RPMI8226 (cell line): ENCODE measurements around the gene ZNF592.

ENCODE experiments used
- DNase-seq: peaks from one replicate; pipeline ENCODE4 v3.0.0-alpha.2; 2015

The ZNF592 gene

DNA sequence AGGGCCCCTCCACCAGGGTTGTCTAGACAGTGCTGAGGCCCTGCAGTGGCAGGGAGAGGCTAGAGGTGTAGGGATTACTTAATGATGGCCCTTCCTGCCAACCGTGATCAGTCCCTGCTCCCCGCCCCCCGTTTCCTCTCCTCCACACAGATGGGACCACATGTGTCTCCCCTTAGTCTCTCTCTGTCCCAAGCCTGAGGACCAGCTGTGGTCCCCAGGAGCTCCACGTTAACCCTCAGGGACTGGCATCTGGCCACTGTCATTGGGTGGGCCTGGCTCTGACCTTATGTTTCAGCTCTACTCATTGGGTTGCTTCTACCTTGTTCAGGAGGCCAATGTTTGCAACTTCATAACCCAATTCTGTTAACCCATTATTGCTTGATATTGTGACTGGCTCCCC lies 62.8 kb downstream of the ZNF592 start:
- DNase-seq, result no peak

DNA sequence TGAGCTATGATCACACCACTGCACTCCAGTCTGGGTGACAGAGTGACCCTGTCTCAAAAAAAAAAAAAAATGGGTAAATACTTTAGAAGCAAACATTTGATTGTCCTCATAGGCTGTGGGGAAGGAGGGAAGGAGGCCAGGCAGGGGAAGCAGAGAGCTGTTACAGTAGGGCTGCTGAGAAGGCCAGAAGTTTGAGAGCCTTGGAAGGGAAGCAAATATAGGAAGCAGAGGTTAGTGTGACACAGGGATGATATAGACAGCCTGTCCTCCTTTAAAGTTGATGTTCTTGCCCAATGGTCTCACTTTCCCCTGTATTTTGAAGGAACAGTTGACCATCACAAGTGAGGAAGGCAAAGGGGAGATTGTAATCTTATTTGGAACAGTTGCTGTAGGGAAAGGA lies 63.4 kb downstream of the ZNF592 start:
- DNase-seq, result no peak

DNA sequence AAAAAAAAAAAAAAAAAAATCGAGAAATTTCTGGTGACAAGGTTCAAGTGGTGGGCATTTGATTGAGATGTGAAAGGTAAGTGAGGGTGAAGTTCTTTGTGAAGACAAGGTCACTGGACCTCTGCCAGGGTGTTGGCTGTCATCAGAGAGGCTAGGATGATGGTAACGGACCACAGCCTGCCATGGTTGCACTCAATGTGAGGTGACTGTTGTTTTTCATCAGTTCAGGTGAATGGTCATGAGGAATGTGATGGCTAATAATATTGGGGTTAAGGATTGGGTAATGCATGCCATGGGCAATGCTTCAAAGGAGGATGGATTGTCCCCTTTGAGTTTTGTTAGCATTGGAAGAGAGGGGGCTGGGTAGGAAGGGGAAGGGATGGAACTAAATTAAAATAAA lies 64.5 kb downstream of the ZNF592 start:
- DNase-seq, result no peak

DNA sequence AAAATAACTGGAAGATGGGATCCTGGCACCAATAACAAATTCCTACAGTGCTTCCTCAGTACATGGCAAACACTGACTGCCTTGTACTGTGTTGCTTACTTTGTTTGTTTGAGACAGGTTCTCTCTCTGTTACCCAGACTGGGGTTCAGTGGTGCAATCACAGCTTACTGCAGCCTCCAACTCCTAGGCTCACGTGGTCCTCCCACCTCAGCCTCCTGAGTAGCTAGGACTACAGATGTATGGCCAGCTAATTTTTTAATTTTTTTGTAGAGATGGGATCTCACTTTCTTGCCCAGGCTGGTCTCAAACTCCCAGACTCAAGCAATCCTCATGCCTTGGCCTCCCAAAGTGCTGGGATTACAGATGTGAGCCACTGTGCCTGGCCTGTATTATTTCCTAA lies 65.0 kb downstream of the ZNF592 start:
- DNase-seq, result no peak

DNA sequence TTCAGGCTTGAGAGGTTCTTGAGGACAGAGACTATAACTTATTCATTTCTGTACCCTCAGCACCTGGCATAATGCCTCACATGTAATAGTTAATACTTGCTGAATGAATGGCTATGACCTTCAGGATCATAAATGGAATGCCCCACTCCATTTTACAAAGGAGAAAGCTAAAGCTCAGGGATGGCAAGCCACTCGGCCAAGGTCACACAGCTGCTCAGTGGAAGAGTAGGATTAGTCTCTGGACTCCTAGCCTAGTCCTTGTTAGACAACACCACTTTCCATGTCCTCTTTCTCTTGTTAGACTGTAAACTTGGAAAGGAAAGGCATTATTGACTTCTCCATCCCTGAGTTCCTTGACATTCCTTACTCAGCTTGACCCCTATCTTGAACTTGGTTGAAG lies 65.5 kb downstream of the ZNF592 start:
- no peak for DNase-seq

DNA sequence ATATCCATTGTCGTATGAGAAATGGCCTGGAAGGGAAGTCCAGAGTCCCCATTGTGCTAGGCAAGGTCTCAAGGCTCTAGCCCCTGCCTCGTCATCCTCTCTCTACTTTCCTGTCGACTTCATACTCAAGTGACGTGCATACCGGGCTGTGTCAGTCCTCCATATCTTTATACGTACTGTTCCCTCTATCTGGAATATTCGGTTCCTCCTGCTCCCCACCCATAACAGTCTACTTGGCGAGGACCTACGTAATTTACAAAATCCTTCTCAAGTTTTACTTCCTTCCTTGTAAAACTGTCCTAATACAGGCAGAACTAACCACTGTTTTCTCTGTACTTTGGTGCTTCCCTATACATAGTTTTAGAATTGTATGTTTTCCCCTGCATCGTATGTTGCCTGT lies 66.5 kb downstream of the ZNF592 start:
- no peak for DNase-seq

DNA sequence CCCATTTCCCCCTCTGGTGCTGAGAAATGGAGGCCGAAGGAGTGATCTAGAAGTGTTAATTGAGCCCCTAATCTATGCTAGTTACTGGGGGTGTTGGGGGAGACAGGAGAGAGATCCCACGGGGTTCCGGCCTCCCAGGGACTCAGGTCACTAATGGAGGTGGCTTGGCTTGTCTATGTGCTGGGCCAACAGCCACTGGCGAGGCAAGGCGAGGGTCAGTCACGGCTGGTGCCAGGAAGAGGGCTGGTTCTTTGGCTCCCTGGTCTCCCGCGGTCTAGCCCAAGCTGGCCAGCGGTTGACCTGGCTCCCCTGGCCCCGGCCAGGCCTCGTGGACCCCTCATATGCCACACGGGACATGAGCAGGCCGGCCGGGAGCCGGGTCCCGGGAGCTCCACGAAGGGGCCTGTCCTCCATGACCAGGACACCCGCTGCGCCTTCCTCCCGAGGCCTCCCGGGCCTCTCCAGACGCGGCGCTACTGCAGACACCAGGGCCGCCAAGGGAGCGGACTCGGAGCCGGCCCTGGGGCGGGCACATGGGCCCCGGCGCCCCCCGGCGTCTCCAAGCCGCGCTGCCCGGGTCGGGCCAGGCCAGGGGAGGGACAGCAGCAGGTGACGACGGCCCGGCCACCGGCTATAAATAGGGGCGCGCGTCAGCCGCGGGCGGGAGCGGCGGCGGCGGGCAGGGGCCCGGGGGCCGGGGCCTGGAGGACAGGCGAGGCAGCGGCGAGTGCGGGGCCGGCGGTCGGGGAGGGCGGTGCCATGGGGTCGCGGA lies 68.5 kb downstream of the ZNF592 start, which contains the start of gene ALPK3:
Gene ALPK3 (plus strand): TSS at position 663 of the 772 bp plus-strand sequence. CDS start 97 bp downstream, at position 760.
- no peak for DNase-seq

DNA sequence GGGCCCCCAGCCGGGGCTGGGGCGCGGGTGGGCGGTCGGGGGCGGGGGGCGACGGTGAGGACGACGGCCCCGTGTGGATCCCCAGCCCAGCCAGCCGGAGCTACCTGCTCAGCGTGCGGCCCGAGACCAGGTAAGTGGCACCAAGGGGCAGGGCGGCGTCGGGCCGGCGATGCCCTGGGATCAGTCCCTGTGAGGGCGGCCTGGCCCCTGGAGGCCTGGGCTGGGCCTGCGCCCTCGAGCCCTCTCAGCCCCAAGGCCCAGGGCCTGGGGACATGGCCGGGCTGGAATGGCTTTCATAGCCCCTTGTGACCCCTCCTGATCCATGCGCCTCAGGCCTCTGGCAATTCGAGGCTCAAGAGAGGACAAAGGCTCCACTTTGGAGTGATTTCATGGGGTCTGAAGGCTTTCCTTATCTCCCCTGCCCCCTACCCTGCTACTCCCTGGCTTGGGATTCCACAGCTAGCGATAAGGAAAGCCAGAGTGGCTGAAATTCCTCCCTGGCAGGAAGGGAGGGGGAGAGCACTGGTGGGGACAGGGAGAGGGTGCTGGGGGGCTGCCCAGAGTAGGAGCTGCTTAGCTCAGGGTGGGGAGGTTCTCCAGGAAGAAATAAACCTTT lies 69.2 kb downstream of the ZNF592 start:
- no peak for DNase-seq

DNA sequence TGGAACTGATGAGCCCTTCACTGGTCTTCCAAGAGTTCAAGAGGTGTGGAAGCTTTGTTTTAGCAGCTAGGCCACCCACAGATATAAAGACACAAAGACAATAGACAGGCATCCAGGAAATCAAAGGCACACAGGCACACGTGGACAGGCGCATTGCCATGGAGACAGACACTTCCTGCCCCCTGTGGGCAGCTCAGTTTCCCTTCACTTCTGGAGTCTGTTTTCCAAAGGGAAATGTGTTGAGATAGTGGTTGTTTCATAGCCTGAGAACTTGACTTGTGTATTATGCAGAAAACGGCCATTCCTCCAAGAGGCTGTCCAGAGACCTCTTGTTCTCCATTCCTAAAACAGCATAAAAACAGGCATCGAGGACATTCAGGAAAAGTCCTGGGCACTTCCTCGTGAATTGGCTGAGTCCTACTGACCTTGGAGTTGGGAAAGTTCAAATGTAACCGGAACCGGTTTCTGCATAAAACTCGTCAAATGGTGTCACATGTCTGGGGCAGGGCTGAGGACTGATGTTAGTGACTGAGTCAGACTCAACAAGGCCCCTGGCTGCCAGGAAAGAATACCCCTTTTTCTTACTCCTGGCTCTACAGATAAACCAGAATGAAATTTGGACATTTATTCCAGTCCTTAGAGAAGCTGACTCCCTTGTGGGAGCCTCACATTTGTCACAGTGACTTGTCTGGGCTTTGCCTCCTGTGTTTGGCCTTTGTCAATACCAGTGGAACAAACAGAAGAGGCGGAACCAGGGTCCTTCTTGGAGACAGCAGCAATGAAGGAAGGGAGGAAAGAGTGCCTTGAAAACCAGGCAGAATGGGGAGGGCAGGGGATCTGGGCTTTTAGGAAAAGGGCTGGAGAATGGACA lies 70.1 kb downstream of the ZNF592 start:
- no peak for DNase-seq

DNA sequence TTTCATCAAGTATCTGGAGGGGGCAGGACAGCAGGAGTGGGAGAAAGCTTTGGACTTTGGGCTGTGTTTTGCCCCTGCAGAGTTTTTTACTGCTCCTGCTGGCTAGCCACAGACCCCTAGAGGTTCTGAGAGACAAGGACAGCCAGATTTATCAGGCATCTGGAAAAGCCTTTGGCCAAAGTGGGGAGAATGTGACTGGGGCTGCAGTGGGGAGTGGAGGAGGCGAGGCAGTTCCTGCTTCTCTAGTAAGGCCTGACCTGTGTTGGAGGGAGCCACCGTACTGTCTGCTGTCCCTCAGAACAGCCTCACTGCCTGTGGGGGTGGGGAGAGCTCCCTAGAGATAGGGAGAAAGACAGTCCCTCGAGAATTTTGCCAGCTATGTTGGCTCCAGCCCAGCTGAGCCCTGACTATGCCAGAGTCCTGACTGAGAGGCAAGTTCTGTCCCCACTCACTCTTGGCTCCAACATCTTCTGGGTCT lies 70.9 kb downstream of the ZNF592 start:
- DNase-seq, result no peak

DNA sequence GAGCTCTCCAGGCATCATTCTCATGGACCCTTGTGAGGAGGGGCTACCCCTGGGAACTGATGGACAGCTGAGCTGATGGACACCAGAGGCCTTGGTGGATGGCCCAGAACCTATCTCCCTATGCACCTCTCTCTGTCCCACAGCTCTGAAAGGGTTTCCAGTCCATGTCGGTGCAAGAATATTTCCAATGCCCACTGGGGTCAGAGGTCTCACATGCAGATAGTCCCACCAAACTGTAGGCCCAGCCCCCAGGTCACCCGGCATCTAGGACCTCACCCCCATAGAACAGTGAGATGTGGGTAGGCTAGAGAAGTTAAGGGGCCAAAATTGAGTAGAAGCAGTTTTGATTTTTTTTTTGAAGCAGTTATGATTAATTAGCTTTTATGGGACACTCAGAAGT lies 71.4 kb downstream of the ZNF592 start:
- DNase-seq, result no peak

DNA sequence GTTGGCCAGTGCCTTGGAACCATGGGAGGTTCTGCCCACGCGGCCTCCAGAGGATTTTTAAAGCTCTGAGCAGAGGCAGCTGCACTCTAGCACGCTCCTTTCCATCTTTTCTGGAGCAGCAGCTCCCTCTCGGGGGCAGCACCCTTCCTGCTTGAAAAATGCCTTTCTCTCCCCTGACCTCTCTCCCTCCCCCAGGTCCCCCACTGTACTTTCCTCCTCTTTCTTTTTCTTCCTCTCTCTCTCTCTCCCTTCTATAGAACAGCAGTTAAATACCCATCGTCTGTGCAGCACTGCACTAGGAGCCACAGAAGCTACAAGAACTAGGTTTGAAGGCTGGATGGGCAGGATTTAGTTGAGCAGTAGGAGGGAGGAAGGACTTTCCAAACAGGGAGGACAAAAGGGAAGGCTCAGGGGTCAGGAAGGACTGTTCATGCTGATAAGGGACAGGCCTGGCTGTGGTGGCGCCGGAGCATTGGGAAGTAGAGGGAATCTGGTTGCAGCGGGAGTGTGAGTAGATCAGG lies 73.2 kb downstream of the ZNF592 start:
- no peak for DNase-seq

DNA sequence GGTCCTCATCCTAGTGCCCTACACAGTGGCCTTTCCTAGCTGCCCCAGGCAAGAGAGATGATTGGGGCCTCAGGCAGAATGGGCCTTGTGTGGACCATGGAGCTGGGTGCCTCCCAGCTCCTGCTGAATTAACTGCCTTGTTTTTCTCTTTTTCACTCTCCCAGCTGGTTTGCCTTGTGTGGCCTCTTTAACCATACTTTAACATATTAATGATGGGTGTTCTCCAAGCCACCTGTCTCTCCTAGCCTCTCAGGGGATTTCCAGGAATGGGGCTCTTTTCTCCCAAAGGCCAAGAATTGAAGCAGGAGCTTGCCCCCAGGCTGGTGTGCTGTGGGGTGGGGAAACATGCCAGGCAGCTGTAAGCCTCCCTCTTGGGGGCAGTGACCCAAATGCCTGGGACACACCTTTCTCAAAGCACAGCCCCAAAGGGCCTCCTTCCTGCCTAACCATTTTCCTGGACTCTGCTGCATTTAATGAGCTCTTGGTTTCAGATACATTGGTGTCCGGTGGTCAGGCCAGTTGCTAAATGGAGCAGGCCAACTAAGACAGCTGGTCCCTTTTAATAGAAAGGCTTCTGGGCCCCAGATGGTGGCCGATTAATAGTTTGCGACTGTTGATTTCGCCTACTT lies 74.4 kb downstream of the ZNF592 start:
- no peak for DNase-seq

DNA sequence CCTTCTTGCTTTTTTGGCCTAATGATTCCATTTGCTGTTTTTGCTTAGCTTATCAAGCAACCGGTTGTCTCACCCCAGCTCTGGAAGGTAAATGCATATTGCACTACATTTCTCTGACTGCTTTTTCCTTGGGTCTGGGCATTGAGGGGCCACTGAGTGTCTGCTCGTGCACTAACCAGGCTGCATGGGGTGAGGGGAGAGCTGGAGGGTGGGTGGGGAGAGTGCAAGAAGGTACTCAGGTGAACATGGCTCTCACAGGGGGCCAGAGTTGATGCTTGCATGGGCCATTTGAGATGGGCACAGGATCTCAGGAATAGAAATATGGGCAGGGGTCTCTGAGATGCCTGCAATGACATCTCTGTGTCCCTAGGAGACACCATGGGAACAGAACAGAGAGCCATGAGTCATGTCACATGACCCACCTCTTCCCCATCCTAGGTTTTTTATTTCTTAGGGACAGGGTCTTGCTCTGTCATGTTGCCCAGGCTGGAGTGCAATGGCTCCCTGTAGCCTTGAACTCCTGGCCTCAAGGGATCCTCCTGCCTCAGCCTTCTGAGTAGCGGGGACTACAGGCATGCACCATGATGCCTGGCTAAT lies 75.0 kb downstream of the ZNF592 start:
- DNase-seq, result no peak

DNA sequence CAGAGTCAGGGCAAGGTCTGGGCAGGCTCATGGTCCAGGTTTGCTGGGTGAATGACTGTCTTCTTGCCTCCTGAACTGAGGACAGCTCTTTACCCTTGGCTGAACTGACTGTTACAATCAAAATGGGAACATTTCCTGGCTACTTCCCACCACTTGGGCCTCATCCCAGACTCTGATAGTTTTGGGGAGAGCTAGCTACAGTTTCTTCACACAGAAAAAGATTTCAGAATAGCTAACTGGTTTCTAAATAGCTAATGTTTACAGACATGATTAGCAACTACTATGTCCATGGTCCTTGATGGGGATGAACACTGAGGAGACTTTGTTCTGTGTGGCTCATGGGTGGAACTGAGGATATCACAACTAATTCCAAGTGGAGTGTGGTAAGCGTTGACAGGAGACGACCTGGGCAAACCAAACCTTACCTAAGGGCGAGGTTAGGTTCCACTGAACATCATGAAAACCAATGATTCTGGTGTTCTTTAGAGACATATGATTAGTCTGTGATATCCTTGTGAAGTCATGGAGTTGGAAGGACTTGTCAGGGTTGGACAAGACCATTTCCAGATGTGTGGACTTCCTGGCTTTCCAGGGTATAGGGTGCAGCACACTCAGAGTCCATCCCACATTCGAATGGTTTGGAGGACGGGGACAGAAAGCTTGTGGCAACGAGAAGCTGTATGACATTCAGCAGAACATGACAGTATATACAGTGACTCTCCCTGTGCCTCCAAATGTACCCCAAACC lies 76.0 kb downstream of the ZNF592 start:
- no peak for DNase-seq

DNA sequence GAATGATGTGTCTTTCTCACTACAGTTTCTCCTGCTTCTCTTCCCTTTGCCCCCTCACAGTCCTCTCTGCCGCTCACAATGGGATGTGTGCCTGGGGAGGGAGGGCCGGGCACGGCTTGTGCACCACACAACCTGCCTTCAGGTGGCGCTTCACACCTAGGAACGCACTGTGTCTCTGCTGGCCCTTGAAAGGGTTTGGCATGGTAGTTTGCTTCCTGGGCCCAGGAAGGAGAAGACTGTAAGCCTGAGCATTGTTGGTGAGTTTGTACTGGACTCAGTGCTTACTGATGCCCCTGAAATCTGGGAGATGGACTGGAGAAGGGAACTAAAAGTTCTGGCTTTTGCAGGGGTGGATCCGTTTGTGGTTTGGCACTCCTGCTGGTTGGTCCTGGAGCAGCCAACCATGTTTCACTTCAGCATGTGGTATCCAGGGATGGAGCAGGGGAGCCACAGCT lies 78.0 kb downstream of the ZNF592 start:
- DNase-seq, result peak; percentile 79

DNA sequence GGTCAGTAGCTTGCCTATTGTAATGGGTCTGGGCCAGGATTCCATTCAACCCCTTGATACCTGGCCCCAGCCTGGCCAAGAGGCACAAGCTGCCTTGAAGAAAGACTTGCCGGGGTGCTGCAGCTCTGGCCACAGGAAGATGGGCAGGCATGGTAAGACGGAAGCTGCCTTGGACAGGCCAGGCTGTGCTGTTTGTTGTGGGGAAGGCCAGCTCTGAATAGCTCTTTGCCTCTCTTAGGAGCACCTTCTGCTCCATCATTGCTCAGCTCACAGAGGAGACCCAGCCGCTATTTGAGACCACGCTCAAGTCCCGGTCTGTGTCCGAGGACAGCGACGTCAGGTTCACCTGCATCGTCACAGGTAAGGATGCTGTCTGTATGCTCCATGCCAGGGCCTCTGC lies 78.9 kb downstream of the ZNF592 start:
- no peak for DNase-seq

DNA sequence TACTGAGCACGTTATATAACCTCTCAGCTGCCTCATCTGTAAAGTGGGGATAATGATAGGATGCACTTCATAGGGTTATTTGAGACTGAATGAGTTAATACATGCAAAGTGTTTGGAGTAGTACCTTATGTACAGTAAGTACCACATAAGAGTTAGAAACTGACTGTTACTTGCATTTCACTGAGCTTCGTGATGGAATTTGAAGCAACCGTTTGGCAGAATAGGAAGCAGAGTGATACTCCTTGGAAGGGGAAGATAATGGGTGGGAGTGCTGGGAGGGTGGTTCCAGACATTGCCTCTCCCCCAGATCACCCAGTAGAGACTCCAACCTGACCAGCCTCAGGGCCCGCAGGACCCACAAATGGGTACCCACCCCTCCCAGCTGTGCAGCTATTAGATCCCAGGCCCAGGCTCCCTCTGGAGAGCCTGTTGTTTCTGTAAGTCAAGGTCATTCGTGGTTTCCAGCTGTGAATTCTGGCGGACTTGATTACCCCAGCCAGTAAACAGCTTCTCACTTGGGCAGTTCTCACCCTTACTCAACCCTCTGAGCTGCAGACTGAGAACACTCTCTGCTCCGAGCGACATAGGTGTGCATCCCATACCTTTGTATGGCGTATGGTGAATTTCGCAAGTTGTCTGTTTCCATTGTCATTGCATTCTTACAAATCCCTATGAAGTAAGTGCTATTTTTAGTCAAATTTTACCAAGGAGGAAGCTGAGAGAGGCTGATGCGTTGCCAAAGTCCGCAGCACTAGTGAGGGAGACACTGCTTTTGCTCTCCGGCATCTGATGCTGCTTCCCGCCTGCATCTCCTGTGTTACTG lies 79.9 kb downstream of the ZNF592 start:
- DNase-seq, result no peak

DNA sequence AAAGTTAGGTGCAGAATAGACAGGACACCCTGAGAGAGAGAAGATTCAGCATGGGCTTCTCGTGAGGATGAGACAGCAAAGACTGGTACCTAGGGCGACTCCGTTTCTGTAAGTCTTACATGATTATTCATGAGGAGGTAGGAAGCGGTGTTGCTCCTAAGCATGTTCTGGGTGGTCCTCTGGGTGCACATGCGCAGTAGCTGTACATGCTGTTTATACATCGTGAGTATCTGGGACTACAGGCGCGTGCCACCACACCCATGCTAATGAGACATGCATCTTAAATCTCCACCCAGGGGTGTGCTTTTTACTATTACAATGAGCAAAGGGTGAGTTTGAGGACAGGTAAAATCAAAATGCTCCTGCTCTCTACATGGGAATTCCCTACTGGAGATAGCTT lies 81.0 kb downstream of the ZNF592 start:
- no peak for DNase-seq

DNA sequence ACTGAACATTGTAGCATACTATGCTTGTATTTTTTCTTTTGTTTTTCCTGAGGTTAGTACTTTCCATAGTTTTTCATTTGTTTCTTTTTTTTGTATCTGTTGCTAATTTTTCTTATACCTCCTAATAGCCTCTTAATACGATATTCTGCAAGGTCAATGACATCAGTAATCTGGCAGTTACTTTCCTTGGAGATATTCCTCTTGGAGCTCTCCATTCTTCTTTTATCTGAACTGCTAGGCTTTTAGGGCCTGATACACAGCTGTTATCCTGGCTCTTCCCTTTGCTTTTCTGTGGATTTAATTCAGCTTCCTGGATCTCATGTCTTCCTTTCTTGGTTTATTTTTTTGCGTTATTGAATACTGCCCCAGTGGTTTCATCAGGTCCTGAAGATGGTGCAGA lies 81.6 kb downstream of the ZNF592 start:
- DNase-seq, result no peak

DNA sequence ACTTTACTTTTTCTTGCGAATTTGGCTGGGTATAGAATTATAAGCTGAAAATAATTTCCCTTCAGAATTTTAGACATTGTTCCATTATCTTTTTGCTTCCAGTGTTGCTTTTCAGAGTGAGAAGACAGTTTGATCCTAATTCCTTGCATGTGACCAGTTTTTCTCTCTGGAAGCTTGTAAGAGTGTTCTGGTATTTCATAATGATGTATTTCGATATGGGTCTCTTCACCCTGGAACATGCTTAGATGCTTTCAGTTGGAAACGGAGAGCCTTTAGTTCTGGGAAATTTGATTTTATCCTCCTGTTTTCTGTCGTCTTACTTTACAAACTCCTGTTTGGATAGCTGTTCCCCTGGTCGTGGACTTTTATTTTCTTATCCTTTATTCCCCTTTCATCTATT lies 82.6 kb downstream of the ZNF592 start:
- DNase-seq, result no peak
